Measurements from ENCODE around the gene ENPP3.

DNA sequence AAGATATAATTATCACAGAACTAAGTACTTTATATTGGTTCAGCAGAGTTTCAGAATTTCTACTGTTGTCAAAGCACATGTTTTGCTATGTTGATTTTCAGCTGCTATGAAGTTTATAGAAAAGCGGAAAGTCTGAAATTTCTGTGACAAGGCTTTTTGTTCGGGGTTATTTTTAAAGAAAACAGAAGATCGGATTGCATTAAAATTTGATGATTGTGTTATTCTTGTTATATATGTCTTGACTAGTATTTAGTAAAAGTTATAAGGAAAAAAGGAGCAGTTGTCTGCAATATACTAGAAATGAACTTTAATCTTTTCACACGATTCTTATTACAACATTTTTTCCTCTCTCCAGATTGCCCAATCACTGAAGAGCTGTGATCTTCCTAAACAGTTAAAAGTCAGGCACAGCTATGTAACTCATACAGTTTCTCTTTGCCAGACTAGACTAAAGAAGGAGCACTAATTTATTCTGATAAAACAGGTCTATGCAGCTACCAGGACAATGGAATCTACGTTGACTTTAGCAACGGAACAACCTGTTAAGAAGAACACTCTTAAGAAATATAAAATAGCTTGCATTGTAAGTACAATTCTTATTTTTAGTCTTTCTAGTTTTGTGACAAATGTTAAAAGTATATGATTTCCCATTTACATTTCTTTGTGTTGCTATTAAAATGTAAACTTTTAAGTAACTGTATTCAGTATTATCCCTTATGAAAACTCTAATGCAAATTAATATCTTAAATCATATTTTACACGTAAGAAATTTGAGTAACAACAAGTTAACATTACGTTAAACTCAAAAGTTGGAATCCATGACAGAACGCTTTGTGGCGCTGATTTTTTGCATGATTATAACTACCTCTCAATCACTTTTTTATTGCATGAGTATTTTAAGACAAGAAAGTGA is at the start of gene ENPP3:
- TF ChIP-seq, protein P1, sequence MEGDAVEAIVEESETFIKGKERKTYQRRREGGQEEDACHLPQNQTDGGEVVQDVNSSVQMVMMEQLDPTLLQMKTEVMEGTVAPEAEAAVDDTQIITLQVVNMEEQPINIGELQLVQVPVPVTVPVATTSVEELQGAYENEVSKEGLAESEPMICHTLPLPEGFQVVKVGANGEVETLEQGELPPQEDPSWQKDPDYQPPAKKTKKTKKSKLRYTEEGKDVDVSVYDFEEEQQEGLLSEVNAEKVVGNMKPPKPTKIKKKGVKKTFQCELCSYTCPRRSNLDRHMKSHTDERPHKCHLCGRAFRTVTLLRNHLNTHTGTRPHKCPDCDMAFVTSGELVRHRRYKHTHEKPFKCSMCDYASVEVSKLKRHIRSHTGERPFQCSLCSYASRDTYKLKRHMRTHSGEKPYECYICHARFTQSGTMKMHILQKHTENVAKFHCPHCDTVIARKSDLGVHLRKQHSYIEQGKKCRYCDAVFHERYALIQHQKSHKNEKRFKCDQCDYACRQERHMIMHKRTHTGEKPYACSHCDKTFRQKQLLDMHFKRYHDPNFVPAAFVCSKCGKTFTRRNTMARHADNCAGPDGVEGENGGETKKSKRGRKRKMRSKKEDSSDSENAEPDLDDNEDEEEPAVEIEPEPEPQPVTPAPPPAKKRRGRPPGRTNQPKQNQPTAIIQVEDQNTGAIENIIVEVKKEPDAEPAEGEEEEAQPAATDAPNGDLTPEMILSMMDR (IDR thresholded peaks at IDR 0.05): no peak
- TF ChIP-seq, protein P2, sequence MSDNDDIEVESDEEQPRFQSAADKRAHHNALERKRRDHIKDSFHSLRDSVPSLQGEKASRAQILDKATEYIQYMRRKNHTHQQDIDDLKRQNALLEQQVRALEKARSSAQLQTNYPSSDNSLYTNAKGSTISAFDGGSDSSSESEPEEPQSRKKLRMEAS (CRISPR knock-in tag; IDR thresholded peaks at IDR 0.05): no peak
- TF ChIP-seq GRHL2 (CRISPR knock-in tag; IDR thresholded peaks at IDR 0.05; ENCODE audit: insufficient replicate concordance, severe bottlenecking): no peak
- no peak for TF ChIP-seq FOXK1 (CRISPR knock-in tag; IDR thresholded peaks at IDR 0.05)
- TF ChIP-seq, protein P3, sequence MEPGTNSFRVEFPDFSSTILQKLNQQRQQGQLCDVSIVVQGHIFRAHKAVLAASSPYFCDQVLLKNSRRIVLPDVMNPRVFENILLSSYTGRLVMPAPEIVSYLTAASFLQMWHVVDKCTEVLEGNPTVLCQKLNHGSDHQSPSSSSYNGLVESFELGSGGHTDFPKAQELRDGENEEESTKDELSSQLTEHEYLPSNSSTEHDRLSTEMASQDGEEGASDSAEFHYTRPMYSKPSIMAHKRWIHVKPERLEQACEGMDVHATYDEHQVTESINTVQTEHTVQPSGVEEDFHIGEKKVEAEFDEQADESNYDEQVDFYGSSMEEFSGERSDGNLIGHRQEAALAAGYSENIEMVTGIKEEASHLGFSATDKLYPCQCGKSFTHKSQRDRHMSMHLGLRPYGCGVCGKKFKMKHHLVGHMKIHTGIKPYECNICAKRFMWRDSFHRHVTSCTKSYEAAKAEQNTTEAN (CRISPR knock-in tag; IDR thresholded peaks at IDR 0.05): no peak
- no peak for TF ChIP-seq CREB1 (CRISPR knock-in tag; IDR thresholded peaks at IDR 0.05)
- TF ChIP-seq JUN (CRISPR knock-in tag; IDR thresholded peaks at IDR 0.05): no peak

All from WTC11 (cell line).